GM19035 (cell line): ENCODE results near the gene DDX25.

Source experiments
- ATAC-seq: cut with Tn5 transposase; IDR thresholded peaks from one replicate; pipeline ENCODE4 v1.9.1; 2021; ENCODE audit not compliant: unreplicated experiment

The DDX25 gene

GRCh38 chr11:125948278-125949051 lies 44.2 kb downstream of the DDX25 start:
- ATAC-seq: no peak

GRCh38 chr11:125949271-125950177 lies 45.2 kb downstream of the DDX25 start:
- no peak for ATAC-seq

GRCh38 chr11:125950178-125950490 lies 45.8 kb downstream of the DDX25 start:
- no peak for ATAC-seq

- no peak for ATAC-seq
These were observed 46.7 kb downstream of the DDX25 start for GRCh38 chr11:125950696-125951651.

GRCh38 chr11:125951731-125952130 lies 47.4 kb downstream of the DDX25 start:
- ATAC-seq: no peak

- no peak for ATAC-seq
These were observed 48.3 kb downstream of the DDX25 start for GRCh38 chr11:125952559-125952958.

GRCh38 chr11:125952973-125953372 lies 48.7 kb downstream of the DDX25 start:
- ATAC-seq: no peak

GRCh38 chr11:125953401-125953935 lies 49.2 kb downstream of the DDX25 start:
- no peak for ATAC-seq

- ATAC-seq: no peak
These were observed 50.0 kb downstream of the DDX25 start for GRCh38 chr11:125954123-125954944.

GRCh38 chr11:125954945-125955640 lies 50.8 kb downstream of the DDX25 start:
- ATAC-seq: no peak

- ATAC-seq: no peak
These were observed 51.5 kb downstream of the DDX25 start for GRCh38 chr11:125955856-125956255.

- no peak for ATAC-seq
These were observed 52.3 kb downstream of the DDX25 start for GRCh38 chr11:125956391-125957134.

GRCh38 chr11:125957618-125958332 lies 53.5 kb downstream of the DDX25 start:
- ATAC-seq: no peak

- ATAC-seq: no peak
These were observed 54.6 kb downstream of the DDX25 start for GRCh38 chr11:125958872-125959400.

GRCh38 chr11:125959511-125959910 lies 55.2 kb downstream of the DDX25 start:
- no peak for ATAC-seq

- ATAC-seq: no peak
These were observed 55.6 kb downstream of the DDX25 start for GRCh38 chr11:125959931-125960330.

GRCh38 chr11:125960771-125961170 lies 56.5 kb downstream of the DDX25 start:
- no peak for ATAC-seq

- no peak for ATAC-seq
These were observed 63.2 kb downstream of the DDX25 start for GRCh38 chr11:125967515-125967914.
